ENCODE measurements around the gene AOC2. TPM values are rescaled to one million over a fixed set of nuclear protein-coding genes. Genes with fewer than 3 reads are reported as not detected.

AOC2 gene
- total and polyA plus RNA-seq, 2 of the 8 experiments (the other 6 are each of a cell fraction or from before 2014, with no cell fraction given): 4.2 to 4.7 TPM

DNA sequence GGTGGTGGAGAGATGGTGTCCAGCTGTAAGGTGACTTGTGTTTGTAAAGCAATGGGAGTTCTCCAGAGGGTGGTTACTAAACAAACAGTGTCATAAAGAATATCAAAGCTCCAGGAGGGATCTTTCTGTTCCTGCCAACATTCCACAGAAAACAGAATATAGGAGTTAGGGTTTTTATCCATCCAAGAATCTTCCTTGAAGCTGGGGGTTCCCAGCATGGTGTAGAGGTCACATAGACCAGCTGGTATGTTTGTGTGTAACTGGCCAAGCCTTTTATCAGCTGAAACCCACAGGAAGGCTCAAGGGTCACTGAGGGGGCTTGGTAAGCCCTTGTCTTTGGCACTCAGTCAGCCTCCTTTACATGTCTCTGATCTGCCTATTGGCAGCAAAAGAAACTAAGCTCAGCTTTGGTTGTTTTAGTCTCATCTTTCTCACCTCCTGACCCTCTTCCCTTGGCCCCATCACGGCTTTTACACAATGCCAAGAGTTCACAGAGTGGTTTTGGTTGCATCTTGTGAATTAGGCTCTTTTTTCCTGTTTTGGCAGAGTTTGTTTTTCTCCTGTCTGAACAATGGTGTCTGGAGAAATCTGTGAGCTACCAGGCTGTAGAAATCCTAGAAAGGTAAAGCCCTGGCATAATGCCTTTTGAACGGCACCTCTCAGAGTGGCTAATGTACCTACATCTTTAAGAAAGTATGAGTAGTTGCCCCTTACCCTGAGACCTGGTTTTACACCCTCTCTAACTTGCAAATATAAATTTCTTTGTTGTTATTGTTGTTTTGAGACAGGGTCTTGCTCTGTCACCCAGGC lies 41.1 kb upstream of the AOC2 start (continued):
- TF ChIP-seq, protein P1, sequence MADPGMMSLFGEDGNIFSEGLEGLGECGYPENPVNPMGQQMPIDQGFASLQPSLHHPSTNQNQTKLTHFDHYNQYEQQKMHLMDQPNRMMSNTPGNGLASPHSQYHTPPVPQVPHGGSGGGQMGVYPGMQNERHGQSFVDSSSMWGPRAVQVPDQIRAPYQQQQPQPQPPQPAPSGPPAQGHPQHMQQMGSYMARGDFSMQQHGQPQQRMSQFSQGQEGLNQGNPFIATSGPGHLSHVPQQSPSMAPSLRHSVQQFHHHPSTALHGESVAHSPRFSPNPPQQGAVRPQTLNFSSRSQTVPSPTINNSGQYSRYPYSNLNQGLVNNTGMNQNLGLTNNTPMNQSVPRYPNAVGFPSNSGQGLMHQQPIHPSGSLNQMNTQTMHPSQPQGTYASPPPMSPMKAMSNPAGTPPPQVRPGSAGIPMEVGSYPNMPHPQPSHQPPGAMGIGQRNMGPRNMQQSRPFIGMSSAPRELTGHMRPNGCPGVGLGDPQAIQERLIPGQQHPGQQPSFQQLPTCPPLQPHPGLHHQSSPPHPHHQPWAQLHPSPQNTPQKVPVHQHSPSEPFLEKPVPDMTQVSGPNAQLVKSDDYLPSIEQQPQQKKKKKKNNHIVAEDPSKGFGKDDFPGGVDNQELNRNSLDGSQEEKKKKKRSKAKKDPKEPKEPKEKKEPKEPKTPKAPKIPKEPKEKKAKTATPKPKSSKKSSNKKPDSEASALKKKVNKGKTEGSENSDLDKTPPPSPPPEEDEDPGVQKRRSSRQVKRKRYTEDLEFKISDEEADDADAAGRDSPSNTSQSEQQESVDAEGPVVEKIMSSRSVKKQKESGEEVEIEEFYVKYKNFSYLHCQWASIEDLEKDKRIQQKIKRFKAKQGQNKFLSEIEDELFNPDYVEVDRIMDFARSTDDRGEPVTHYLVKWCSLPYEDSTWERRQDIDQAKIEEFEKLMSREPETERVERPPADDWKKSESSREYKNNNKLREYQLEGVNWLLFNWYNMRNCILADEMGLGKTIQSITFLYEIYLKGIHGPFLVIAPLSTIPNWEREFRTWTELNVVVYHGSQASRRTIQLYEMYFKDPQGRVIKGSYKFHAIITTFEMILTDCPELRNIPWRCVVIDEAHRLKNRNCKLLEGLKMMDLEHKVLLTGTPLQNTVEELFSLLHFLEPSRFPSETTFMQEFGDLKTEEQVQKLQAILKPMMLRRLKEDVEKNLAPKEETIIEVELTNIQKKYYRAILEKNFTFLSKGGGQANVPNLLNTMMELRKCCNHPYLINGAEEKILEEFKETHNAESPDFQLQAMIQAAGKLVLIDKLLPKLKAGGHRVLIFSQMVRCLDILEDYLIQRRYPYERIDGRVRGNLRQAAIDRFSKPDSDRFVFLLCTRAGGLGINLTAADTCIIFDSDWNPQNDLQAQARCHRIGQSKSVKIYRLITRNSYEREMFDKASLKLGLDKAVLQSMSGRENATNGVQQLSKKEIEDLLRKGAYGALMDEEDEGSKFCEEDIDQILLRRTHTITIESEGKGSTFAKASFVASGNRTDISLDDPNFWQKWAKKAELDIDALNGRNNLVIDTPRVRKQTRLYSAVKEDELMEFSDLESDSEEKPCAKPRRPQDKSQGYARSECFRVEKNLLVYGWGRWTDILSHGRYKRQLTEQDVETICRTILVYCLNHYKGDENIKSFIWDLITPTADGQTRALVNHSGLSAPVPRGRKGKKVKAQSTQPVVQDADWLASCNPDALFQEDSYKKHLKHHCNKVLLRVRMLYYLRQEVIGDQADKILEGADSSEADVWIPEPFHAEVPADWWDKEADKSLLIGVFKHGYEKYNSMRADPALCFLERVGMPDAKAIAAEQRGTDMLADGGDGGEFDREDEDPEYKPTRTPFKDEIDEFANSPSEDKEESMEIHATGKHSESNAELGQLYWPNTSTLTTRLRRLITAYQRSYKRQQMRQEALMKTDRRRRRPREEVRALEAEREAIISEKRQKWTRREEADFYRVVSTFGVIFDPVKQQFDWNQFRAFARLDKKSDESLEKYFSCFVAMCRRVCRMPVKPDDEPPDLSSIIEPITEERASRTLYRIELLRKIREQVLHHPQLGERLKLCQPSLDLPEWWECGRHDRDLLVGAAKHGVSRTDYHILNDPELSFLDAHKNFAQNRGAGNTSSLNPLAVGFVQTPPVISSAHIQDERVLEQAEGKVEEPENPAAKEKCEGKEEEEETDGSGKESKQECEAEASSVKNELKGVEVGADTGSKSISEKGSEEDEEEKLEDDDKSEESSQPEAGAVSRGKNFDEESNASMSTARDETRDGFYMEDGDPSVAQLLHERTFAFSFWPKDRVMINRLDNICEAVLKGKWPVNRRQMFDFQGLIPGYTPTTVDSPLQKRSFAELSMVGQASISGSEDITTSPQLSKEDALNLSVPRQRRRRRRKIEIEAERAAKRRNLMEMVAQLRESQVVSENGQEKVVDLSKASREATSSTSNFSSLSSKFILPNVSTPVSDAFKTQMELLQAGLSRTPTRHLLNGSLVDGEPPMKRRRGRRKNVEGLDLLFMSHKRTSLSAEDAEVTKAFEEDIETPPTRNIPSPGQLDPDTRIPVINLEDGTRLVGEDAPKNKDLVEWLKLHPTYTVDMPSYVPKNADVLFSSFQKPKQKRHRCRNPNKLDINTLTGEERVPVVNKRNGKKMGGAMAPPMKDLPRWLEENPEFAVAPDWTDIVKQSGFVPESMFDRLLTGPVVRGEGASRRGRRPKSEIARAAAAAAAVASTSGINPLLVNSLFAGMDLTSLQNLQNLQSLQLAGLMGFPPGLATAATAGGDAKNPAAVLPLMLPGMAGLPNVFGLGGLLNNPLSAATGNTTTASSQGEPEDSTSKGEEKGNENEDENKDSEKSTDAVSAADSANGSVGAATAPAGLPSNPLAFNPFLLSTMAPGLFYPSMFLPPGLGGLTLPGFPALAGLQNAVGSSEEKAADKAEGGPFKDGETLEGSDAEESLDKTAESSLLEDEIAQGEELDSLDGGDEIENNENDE (IDR thresholded peaks at IDR 0.05; ENCODE audit: insufficient replicate concordance, low read length): no peak
- TF ChIP-seq, protein P2, sequence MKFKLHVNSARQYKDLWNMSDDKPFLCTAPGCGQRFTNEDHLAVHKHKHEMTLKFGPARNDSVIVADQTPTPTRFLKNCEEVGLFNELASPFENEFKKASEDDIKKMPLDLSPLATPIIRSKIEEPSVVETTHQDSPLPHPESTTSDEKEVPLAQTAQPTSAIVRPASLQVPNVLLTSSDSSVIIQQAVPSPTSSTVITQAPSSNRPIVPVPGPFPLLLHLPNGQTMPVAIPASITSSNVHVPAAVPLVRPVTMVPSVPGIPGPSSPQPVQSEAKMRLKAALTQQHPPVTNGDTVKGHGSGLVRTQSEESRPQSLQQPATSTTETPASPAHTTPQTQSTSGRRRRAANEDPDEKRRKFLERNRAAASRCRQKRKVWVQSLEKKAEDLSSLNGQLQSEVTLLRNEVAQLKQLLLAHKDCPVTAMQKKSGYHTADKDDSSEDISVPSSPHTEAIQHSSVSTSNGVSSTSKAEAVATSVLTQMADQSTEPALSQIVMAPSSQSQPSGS (IDR thresholded peaks at IDR 0.05; ENCODE audit: low read length): no peak
- TF ChIP-seq CBX8 (IDR thresholded peaks at IDR 0.05; ENCODE audit: borderline replicate concordance, low read depth, low read length) (no peak), SIX5 (IDR thresholded peaks at IDR 0.05; ENCODE audit: low read depth, low read length) (no peak)
